Activated CD4-positive, alpha-beta T cell treated with anti-CD3 and anti-CD28 coated beads for 36 hours (primary cell): ENCODE data around the gene SLC25A13. TPM values are rescaled to one million over a fixed set of nuclear protein-coding genes. Genes with fewer than 3 reads are reported as not detected.
A peak's percentile ranks its signal among the peaks of the same experiment; 100 is the strongest.
"Not testable (repeated sequence)": the region's sequence is repeated elsewhere in the genome, so short reads cannot be mapped to it uniquely, and the experiment has no call there.

ENCODE experiments used
- ATAC-seq: fragments of 200-7000 bp; cut with Tn5 transposase; one replicate; pipeline ENCODE4 v1.10.0; 2021; ENCODE audit warnings: mild to moderate bottlenecking, moderate library complexity
- CTCF ChIA-PET: fragments of 350-600 bp; sonication (Branson Sonifier 250); formaldehyde crosslinking; loops from one replicate; lab custom pipeline; 2021; ENCODE audit warnings: antibody characterized with exemption; lab: Charles Lee
- POLR2A ChIA-PET: fragments of 350-600 bp; sonication (Branson Sonifier 250); formaldehyde crosslinking; loops from one replicate; lab custom pipeline; 2021; ENCODE audit warnings: antibody characterized with exemption, inconsistent platforms; lab: Charles Lee
- DNase-seq: peaks from one replicate; pipeline ENCODE4 v3.0.0-alpha.2; 2020
- H3K27ac Mint-ChIP-seq: one replicate; pipeline ENCODE4 v1.8.0; 2021; ENCODE audit warnings: mixed read lengths
- H3K27me3 Mint-ChIP-seq: one replicate; pipeline ENCODE4 v1.8.0; 2021; ENCODE audit warnings: mixed read lengths
- H3K36me3 Mint-ChIP-seq: one replicate; pipeline ENCODE4 v1.8.0; 2021; ENCODE audit warnings: low read depth, mixed read lengths
- H3K4me1 Mint-ChIP-seq: one replicate; pipeline ENCODE4 v1.8.0; 2021; ENCODE audit warnings: mixed read lengths
- H3K4me3 Mint-ChIP-seq: one replicate; pipeline ENCODE4 v1.8.0; 2021; ENCODE audit warnings: mild to moderate bottlenecking, moderate library complexity, mixed read lengths
- H3K9me3 Mint-ChIP-seq: one replicate; pipeline ENCODE4 v1.8.0; 2021; ENCODE audit warnings: low read depth, mixed read lengths
- intact Hi-C, 2 experiments: fragments of 100-400 bp; cut with DNase I in 1 of 2; cut with micrococcal nuclease in 1 of 2; formaldehyde crosslinking; loops; one replicate each; pipeline versions ENCODE4 v1.14.2 to v1.15.1; 2022 to 2024; cut with DNase I, micrococcal nuclease
- total RNA-seq, 2 experiments: library from RNA; stranded (reverse); gene quantifications; one replicate each; pipeline ENCODE4 v1.2.3, GENCODE V29; 2021

SLC25A13 gene
- total RNA-seq, 2 experiments from 2014 or later, result 10.3 to 11.3 TPM

DNA sequence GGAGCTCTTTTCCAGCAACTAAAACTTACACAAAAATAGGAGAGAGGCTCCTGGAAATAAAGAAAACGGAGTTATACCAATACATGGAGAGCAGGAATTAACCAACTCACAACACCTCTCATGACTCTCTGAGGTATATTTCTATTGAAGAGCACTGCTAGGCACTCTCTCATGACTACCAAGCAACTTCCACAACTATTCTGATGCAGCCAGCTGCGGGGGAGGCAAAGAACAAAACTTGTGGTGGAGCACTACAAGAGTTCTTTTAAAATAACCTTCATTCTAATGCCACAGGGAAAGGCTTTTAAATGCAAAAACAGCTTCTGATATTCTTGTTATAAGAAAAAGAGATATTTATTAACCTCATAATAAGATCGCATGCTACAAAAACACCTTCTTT lies 140.7 kb downstream of the SLC25A13 start:
- peaks cover 20% of the 10 kb centered on the region for H3K36me3 Mint-ChIP-seq
- DNase-seq, result no peak
- no peaks in the 10 kb centered on the region for H3K4me1 Mint-ChIP-seq
- no peak overlapping the region for H3K4me3 Mint-ChIP-seq
- intact Hi-C loops, result no loop called here
- ATAC-seq, result no peak
- ChIA-PET POLR2A (no interaction called here), CTCF (no interaction called here)
- no peak overlapping the region for H3K27ac Mint-ChIP-seq
- no peaks in the 10 kb centered on the region for H3K9me3 Mint-ChIP-seq
- H3K27me3 Mint-ChIP-seq, result no peaks in the 10 kb centered on the region

DNA sequence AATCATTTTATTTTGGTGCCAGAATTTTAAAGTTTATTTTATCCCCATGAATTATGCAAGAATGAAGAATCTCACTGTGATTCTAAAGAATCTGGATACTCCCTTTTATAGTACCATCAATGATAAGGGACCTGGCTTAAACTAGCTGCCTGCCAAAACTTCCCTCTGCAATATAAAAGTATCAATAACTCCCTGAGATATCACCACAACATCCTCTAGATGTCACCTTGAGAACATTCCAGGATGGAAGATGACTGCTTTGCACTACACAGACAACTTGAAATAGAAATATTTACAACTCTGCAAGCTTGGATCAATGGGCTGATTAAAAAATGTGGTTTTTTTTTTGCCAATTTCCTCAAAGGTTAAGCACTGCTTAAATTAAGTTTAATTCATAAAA lies 142.1 kb downstream of the SLC25A13 start:
- no peak for ATAC-seq
- DNase-seq, result no peak
- no peaks in the 10 kb centered on the region for H3K27me3 Mint-ChIP-seq
- H3K27ac Mint-ChIP-seq, result no peak overlapping the region
- H3K9me3 Mint-ChIP-seq, result no peaks in the 10 kb centered on the region
- peaks cover 20% of the 10 kb centered on the region for H3K36me3 Mint-ChIP-seq
- ChIA-PET POLR2A (no interaction called here), CTCF (interaction anchor here (1.2 kb wide), 1 partner anchor 18 kb away, joined by 4 read pairs; no protein-coding TSS in a partner anchor)
- H3K4me3 Mint-ChIP-seq, result no peak overlapping the region
- no peaks in the 10 kb centered on the region for H3K4me1 Mint-ChIP-seq
- intact Hi-C loops, result no loop called here

DNA sequence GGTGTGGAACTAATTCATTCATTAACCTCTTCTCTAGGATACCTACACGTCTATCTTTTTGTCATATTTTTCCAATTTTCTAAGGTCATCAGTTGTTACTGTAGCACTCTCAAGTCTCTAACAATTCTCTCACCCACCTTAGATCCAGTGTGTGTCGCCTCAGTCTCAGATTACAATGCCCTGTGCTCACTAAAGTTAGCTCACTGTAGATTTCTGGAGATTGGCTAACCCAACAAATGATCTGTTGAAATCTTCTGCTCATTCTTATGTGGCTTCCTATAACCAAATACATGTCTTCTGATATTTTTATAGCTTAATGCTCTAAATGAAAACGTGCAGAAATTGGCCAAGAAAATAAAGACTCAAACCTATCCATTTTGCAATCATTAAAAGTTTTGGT lies 142.6 kb downstream of the SLC25A13 start:
- ATAC-seq (no peak), DNase-seq (no peak)
- Mint-ChIP-seq H3K27me3 (no peaks in the 10 kb centered on the region), H3K4me1 (no peaks in the 10 kb centered on the region), H3K27ac (no peak overlapping the region), H3K9me3 (no peaks in the 10 kb centered on the region), H3K4me3 (no peak overlapping the region), H3K36me3 (peaks cover 19% of the 10 kb centered on the region)
- POLR2A ChIA-PET, result no interaction called here
- intact Hi-C loops, result no loop called here
- CTCF ChIA-PET, result interaction anchor here (0.7 to 1.2 kb wide), 3 partner anchors 9 to 262 kb away, joined by 3 to 4 read pairs (median 4); no protein-coding TSS in a partner anchor

DNA sequence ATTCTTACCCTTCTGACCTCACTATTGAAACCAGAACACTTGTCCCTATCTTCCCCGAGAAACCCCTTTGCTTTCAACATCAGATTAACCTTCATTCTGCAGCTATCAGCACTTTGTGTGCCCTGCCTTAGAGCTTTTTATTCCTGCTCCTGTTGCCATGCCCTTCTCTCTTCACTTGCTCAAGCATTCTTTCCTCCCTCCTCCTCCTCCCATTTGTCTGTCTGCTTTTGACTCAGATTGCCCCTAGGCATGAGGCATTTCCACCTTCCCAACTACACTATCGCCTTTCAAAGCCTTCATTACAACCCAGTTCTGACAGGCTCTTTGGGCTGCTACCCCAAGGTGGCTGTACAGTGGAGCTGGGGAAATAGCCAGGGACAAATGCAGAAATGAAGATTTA lies 143.3 kb downstream of the SLC25A13 start:
- H3K9me3 Mint-ChIP-seq, result no peaks in the 10 kb centered on the region
- CTCF ChIA-PET, result interaction anchor here (0.7 to 1.2 kb wide), 2 partner anchors 8 to 262 kb away, joined by 3 to 4 read pairs; no protein-coding TSS in a partner anchor
- intact Hi-C loops, result no loop called here

DNA sequence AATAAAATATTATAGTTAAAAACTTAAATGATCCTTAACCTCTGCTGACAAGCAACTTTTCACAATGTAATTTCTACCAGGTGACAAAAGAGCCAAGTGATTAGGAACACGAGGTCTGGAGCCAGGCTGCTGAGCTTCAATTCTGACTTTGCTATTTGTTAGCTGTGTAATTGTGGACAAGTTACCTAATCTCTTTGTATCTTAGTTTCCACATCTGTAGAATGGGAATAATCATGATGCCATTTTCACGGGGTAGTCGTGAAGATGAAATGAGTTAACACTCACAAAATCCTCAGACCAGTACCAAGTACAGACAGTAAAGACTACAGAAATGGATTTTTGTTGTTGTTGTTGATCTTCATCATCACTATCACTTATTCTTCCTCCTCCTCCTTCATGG lies 144.5 kb downstream of the SLC25A13 start:
- intact Hi-C loops, result no loop called here
- no peaks in the 10 kb centered on the region for H3K27me3 Mint-ChIP-seq
- POLR2A ChIA-PET, result no interaction called here
- no peaks in the 10 kb centered on the region for H3K9me3 Mint-ChIP-seq
- no peaks in the 10 kb centered on the region for H3K4me1 Mint-ChIP-seq
- H3K4me3 Mint-ChIP-seq, result no peak overlapping the region
- DNase-seq (no peak), ATAC-seq (no peak)
- CTCF ChIA-PET, result interaction anchor here (0.6 kb wide), 1 partner anchor 1717 kb away, joined by 3 read pairs; no protein-coding TSS in a partner anchor
- H3K36me3 Mint-ChIP-seq, result peaks cover 5% of the 10 kb centered on the region
- H3K27ac Mint-ChIP-seq, result no peak overlapping the region

More for the DNA sequence above, 143.3 kb downstream of the SLC25A13 start:
- H3K4me3 Mint-ChIP-seq, result no peak overlapping the region
- H3K36me3 Mint-ChIP-seq, result peaks cover 13% of the 10 kb centered on the region
- H3K27me3 Mint-ChIP-seq, result no peaks in the 10 kb centered on the region
- POLR2A ChIA-PET, result no interaction called here
- ATAC-seq (no peak), DNase-seq (no peak)
- H3K27ac Mint-ChIP-seq, result no peak overlapping the region
- no peaks in the 10 kb centered on the region for H3K4me1 Mint-ChIP-seq

DNA sequence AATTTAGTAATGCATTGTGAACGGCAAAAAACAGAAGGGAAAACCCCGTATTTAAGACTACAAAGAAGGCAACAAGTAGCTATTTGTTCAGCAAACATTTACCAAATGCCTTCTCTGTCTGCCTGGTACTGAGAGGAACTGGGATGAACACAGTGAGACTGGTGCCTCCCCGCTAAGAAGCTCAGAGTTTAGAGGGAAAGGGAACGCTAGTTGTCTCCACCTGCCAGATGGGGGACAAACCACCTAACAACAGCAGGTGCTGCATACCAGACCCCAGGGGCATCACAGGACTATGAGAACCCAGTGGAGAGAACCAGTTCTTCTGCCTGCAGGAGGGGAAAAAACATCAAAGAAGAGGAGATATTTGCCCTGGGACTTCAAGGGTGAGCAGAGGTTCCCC lies 147.1 kb downstream of the SLC25A13 start:
- ATAC-seq (no peak), DNase-seq (no peak)
- intact Hi-C loops, result no loop called here
- no peaks in the 10 kb centered on the region for H3K9me3 Mint-ChIP-seq
- CTCF ChIA-PET, result no interaction called here
- no peaks in the 10 kb centered on the region for H3K4me1 Mint-ChIP-seq
- no peak overlapping the region for H3K27ac Mint-ChIP-seq
- H3K4me3 Mint-ChIP-seq, result no peak overlapping the region
- peaks cover 7% of the 10 kb centered on the region for H3K36me3 Mint-ChIP-seq
- POLR2A ChIA-PET, result no interaction called here
- no peaks in the 10 kb centered on the region for H3K27me3 Mint-ChIP-seq

DNA sequence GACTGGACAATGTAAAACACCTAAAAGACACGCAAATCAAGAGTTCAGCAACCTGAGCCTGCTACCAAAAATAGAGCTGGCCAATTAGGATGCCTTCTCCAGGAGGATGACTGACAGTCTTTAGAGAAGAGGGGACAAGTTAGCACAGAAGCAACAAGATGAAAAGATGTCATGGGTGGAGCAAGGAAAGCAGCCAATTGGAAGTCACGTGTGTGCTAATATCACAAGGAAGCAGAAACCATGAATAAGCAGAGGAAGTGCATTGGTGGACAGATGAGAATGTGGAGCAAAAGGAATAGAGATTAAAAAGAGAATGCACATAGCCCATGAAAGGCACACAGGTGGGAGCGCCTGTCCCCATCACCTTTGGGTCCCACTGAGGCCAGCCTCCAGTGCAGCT lies 148.1 kb downstream of the SLC25A13 start:
- peaks cover 9% of the 10 kb centered on the region for H3K36me3 Mint-ChIP-seq
- no peak overlapping the region for H3K27ac Mint-ChIP-seq
- no peaks in the 10 kb centered on the region for H3K9me3 Mint-ChIP-seq
- DNase-seq (no peak), ATAC-seq (no peak)
- H3K4me1 Mint-ChIP-seq, result no peaks in the 10 kb centered on the region
- intact Hi-C loops, result no loop called here
- H3K4me3 Mint-ChIP-seq, result no peak overlapping the region
- H3K27me3 Mint-ChIP-seq, result no peaks in the 10 kb centered on the region
- POLR2A ChIA-PET, result no interaction called here
- CTCF ChIA-PET, result no interaction called here

DNA sequence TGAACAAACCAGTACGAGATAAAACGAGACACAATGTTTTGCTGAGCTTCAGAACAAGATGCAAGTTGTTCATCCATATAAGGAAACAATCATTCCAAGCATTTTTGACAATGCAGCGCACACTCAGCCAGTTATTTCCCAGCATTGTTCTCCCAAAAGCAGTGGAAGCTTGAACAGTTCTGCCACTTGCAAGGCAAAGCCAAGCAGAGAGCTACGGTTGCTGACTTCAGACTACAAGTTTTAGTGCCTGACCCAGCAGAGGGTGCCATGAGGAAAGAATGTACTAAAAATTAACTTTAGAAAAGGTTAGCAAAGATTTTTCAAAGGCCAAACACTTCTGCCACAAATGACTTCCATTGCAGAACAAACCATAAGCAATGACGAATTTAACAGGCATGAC lies 152.5 kb downstream of the SLC25A13 start:
- DNase-seq (no peak), ATAC-seq (no peak)
- Mint-ChIP-seq H3K27ac (no peak overlapping the region), H3K4me1 (no peaks in the 10 kb centered on the region), H3K4me3 (no peak overlapping the region), H3K27me3 (no peaks in the 10 kb centered on the region), H3K36me3 (peaks cover 20% of the 10 kb centered on the region), H3K9me3 (no peaks in the 10 kb centered on the region)
- ChIA-PET CTCF (no interaction called here), POLR2A (no interaction called here)
- intact Hi-C loops, result no loop called here

DNA sequence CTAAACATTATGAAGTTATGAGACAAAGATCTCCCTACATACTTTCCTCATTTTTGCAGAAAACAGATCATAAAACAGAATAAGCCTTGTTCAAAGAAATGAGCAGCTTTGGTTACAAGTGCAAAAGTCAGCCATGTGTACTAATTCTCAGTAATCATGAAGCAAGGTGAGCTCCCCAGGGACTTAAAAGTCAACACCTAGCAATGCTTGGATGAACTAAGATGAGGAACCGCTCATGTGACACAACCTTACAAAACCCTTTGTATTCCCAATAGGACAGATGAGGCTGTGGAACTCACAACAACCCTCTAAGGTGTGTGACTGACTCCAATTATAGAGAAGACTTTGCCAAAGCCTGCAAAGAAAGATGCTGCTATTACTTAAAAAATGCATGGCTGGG lies 154.5 kb downstream of the SLC25A13 start:
- Mint-ChIP-seq H3K9me3 (peaks cover 3% of the 10 kb centered on the region), H3K36me3 (peaks cover 31% of the 10 kb centered on the region), H3K4me1 (no peaks in the 10 kb centered on the region), H3K27ac (no peak overlapping the region), H3K4me3 (no peak overlapping the region), H3K27me3 (no peaks in the 10 kb centered on the region)
- intact Hi-C loops, result no loop called here
- no peak for DNase-seq
- ATAC-seq, result no peak
- CTCF ChIA-PET, result interaction anchor here (0.5 to 0.9 kb wide), 3 partner anchors 18 to 1238 kb away, joined by 3 read pairs; no protein-coding TSS in a partner anchor
- POLR2A ChIA-PET, result no interaction called here

DNA sequence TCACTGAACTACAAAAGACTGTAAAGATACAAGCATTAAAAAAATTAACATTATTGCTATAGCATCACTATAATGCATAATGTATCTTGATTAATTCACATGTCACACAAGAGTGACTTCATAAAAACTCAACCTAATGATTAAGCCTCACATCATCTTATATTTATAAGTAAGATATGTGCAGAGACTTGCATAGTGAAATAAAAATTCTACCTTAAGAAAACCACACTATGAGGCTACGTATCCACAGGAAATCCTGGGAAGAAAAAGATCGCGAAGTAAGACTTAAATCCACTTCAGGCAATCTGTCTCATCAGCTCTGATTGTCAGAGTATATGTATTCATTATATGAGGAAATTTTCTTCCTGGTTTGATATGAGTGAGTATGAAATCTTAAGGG lies 160.0 kb downstream of the SLC25A13 start:
- Mint-ChIP-seq H3K4me1 (no peaks in the 10 kb centered on the region), H3K27me3 (no peaks in the 10 kb centered on the region), H3K36me3 (peaks cover 26% of the 10 kb centered on the region), H3K4me3 (no peak overlapping the region), H3K27ac (no peak overlapping the region), H3K9me3 (peaks cover 5% of the 10 kb centered on the region)
- DNase-seq (no peak), ATAC-seq (no peak)
- ChIA-PET CTCF (interaction anchor here (0.5 to 0.7 kb wide), 2 partner anchors 544 to 933 kb away, joined by 3 to 4 read pairs; no protein-coding TSS in a partner anchor), POLR2A (interaction anchor here (0.6 kb wide), 1 partner anchor 46 kb away, joined by 5 read pairs; no protein-coding TSS in a partner anchor)
- intact Hi-C loops, result no loop called here

DNA sequence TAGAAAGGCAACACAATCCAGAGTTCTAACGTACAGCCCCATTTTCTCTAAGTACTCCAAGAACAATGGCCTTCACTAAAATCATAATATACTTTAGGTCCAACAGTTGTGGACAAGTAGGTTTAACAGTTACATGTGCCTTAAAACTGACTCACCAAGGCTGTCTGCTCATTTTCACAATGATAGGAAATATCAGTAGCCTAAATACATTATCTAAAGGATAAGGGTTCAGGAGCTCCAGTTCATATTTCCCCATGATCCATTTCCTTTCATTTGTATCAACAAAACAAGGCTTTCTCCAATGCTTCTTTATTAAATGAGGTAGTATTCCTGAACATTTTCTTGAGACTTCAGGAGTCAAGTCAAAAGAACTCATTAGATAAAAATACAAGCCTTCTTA lies 164.0 kb downstream of the SLC25A13 start:
- H3K27me3 Mint-ChIP-seq, result no peaks in the 10 kb centered on the region
- intact Hi-C loops, result no loop called here
- no peak for DNase-seq
- no peak overlapping the region for H3K4me3 Mint-ChIP-seq
- POLR2A ChIA-PET, result no interaction called here
- no peak for ATAC-seq
- H3K4me1 Mint-ChIP-seq, result no peaks in the 10 kb centered on the region
- CTCF ChIA-PET, result interaction anchor here (0.6 kb wide), 1 partner anchor 220 kb away, joined by 3 read pairs; no protein-coding TSS in a partner anchor
- H3K36me3 Mint-ChIP-seq, result peaks cover 15% of the 10 kb centered on the region
- H3K9me3 Mint-ChIP-seq, result peaks cover 3% of the 10 kb centered on the region
- no peak overlapping the region for H3K27ac Mint-ChIP-seq

DNA sequence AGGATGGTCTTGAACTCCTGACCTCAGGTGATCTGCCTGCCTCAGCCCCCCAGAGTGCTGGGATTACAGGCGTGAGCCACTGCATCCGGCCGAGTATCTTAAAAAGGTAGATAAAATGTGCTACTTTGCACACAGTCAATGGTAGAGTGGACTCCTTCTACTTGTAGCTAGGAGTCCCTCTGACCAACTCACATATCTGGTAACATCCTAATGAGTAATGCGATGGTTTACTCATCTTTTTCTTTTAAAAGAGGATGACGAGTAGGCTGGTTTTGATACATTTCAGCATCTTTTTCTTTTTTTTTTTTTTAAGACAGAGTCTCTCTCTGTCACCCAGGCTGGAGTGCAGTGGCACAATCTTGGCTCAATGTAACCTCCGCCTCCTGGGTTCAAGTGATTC lies 167.4 kb downstream of the SLC25A13 start:
- intact Hi-C loops, H3K27me3 Mint-ChIP-seq, H3K4me3 Mint-ChIP-seq, H3K4me1 Mint-ChIP-seq, POLR2A ChIA-PET, H3K9me3 Mint-ChIP-seq, H3K27ac Mint-ChIP-seq, DNase-seq: not testable (repeated sequence)
- H3K36me3 Mint-ChIP-seq, result peaks cover 14% of the 10 kb centered on the region
- CTCF ChIA-PET, result interaction anchor here (0.6 kb wide), 1 partner anchor 102 kb away, joined by 3 read pairs; no protein-coding TSS in a partner anchor
- peak; percentile 60 for ATAC-seq
